Activated CD8-positive, alpha-beta memory T cell treated with anti-CD3 and anti-CD28 coated beads for 36 hours (primary cell): ENCODE results near the gene TOP1. TPM values are rescaled to one million over a fixed set of nuclear protein-coding genes. Genes with fewer than 3 reads are reported as not detected.

Experiments used
- CTCF ChIA-PET: fragments of 350-600 bp; sonication (Branson Sonifier 250); formaldehyde crosslinking; loops from one replicate; lab custom pipeline; 2021; ENCODE audit warnings: antibody characterized with exemption; lab: Charles Lee
- POLR2A ChIA-PET: fragments of 350-600 bp; sonication (Branson Sonifier 250); formaldehyde crosslinking; loops from one replicate; lab custom pipeline; 2021; ENCODE audit warnings: antibody characterized with exemption; lab: Charles Lee
- total RNA-seq, 2 experiments: library from RNA; stranded (reverse); gene quantifications; one replicate each; pipeline ENCODE4 v1.2.3, GENCODE V29; 2021

TOP1 gene
- total RNA-seq, 2 experiments from 2014 or later = 101 to 102 TPM

GRCh38 chr20:41072190-41072863, 43.7 kb downstream of the TOP1 start:
- ChIA-PET CTCF (interaction anchor here (0.5 to 0.7 kb wide), 2 partner anchors 31 to 81 kb away, joined by 3 read pairs; no protein-coding TSS in a partner anchor), POLR2A (no interaction called here)

GRCh38 chr20:41072915-41073314, 44.3 kb downstream of the TOP1 start:
- POLR2A ChIA-PET = no interaction called here
- CTCF ChIA-PET = interaction anchor here (0.5 to 0.7 kb wide), 2 partner anchors 32 to 82 kb away, joined by 3 read pairs; no protein-coding TSS in a partner anchor

GRCh38 chr20:41074441-41074840, 45.8 kb downstream of the TOP1 start:
- CTCF ChIA-PET = no interaction called here
- POLR2A ChIA-PET = no interaction called here

- ChIA-PET POLR2A (no interaction called here), CTCF (interaction anchor here (0.8 to 1.6 kb wide), 2 partner anchors 36 to 86 kb away, joined by 3 to 4 read pairs; no protein-coding TSS in a partner anchor)
Observed at GRCh38 chr20:41076776-41077175, 48.2 kb downstream of the TOP1 start.

GRCh38 chr20:41078329-41078728, 49.7 kb downstream of the TOP1 start:
- CTCF ChIA-PET = no interaction called here
- POLR2A ChIA-PET = no interaction called here

DNA sequence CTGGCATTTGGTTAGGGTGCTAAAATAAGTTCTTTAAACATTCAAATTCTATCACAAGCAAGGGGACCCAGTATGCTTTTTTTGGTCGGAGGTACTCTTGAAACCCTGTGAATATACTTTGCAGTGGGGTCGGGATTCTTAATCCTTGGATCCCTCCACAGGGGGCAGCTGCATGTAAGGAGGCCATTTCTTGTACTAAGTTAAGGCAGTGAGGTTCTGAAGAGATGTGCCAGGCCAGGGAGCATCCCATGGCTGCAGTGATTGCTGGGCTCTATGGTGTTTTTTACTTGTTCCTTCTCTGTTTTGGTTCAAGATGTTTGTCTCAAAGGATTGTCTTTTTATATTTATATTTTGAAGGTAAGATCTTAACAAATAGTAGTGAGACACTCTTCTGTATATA, 50.4 kb downstream of the TOP1 start:
- CTCF ChIA-PET = no interaction called here
- POLR2A ChIA-PET = interaction anchor here (0.5 kb wide), 1 partner anchor 63 kb away, joined by 3 read pairs; no protein-coding TSS in a partner anchor

GRCh38 chr20:41080866-41081265, 52.2 kb downstream of the TOP1 start:
- ChIA-PET POLR2A (no interaction called here), CTCF (no interaction called here)

DNA sequence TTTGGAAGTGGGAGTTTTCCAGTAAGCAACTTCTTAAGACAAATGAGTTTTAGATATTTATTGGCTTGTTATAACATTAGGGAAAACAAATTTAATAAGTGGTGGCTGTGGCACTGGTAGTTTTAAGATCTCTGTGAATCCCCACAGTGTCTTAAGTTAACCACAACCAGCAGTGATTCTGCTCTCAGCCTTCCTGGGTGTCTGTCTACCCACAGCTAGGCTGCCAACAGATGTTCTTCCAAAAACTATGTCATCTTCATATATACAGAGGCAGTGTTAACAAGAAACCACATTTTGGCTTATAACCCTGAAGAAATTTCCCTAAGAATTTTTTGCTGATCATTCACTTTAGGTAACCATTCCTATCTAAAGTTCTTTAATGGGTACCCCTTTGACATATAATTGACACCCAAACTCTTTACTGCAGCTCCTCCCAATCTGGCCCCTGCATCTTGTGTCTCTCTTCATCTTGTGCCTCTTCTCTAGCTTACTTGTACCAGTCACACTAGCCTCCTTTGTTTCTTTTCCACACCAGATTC, 52.7 kb downstream of the TOP1 start:
- ChIA-PET CTCF (interaction anchor here (0.8 to 1.0 kb wide), 2 partner anchors 13 to 130 kb away, joined by 3 read pairs; no protein-coding TSS in a partner anchor), POLR2A (no interaction called here)

GRCh38 chr20:41082306-41082705, 53.7 kb downstream of the TOP1 start:
- POLR2A ChIA-PET = no interaction called here
- CTCF ChIA-PET = no interaction called here

DNA sequence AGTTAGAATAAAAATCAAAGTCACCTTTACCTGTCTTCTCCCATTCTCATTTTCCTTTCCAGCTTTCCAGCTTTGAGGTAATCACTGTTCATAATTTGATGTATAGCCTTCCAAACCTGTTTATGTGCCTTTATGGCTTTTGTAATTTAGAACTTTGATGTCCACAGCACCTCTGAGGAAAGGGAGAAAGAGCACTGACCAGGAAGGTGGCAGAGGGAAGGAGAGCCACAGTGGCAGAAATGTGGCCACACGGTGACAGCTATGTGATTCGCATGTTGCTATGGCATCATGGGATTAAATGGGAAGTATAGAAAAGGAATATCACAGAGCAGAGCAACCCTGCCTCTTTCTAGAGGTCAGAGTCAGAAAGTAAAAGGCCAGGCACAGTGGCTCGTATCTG, 57.0 kb downstream of the TOP1 start:
- ChIA-PET CTCF (interaction anchor here (0.6 to 1.6 kb wide), 2 partner anchors 9 to 117 kb away, joined by 3 to 4 read pairs; no protein-coding TSS in a partner anchor), POLR2A (no interaction called here)

DNA sequence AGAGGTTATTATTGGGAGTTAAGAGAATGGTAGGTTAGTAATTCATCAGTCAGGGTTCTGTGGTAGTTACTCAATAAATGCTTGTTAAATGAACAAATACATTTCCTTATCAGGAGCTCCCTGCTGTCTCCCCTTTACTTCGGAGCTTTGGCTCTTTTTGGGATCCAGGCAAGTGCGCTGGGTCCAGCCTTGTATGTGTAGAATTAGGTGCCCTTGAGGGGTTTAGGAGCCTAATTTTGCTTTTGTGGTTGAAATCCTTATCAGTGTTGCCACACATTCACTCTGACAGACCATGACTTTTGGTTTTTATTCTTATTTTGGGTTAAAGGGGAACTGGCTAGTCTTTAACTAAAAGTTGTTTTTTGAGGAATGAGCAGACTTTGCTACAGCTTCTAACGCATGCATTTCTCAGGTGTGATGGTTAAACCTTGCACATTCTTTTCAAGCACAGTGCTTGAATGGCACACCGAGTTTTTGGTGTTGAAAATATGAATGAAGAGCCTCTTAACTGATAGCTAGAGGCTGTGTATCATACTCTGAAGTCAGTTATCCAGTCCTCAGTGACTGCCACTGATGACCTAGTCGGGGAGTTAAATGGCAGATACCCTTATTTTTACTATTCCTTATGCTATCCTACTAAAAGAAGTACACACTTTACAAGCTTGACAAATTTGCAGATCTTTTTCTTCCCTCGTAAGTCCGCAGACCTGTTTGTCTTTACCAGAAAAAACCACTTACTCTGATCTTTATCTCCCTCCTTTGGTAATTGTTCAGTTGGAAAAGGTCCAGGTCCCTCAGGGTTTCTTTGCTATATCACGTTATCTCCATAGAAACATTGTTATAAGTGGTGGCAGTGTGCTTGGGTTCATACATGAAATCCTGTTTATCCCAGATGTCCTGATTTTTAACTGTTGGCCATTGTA, 58.0 kb downstream of the TOP1 start:
- POLR2A ChIA-PET = no interaction called here
- CTCF ChIA-PET = interaction anchor here (0.8 to 1.6 kb wide), 3 partner anchors 8 to 124 kb away, joined by 3 to 4 read pairs (median 3); no protein-coding TSS in a partner anchor

DNA sequence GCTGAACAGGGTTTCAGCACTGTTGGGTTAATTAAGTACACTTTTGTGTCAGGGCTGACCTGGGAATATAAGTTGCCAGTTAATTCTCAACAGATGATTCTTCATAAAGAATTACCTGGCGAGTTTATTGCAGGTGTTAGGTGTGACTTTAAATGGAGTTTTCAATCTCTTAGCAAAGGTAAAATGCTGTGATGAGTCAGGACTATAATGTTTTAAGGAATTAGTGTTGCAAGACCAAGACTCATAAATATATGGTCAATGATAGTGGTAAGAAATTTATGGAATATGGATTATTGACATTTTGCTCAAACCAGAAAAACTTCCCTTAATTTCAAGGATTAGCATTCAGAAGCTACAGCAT, 58.7 kb downstream of the TOP1 start:
- POLR2A ChIA-PET = no interaction called here
- CTCF ChIA-PET = interaction anchor here (1.3 kb wide), 2 partner anchors 119 to 125 kb away, joined by 4 read pairs; no protein-coding TSS in a partner anchor

DNA sequence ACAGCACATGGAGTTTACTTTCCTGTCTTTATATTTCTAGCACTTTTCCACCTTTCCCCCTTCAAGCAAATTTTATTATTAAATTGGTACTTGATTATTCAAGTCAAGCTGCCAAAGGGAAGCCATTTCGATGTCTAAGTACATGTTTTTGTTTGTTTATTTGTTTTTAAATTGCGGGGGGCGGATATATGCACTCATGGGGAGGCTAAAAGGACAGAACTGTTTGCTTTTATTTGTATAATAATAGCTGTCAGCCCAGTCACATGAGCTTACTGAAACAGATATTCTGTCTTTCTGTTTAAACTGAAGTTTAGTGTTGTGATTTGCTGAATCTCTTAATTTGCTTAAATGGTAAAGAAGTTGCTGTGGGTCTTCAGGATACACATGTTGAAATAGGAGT, 59.2 kb downstream of the TOP1 start:
- ChIA-PET CTCF (interaction anchor here (1.3 kb wide), 1 partner anchor 119 kb away, joined by 4 read pairs; no protein-coding TSS in a partner anchor), POLR2A (no interaction called here)

DNA sequence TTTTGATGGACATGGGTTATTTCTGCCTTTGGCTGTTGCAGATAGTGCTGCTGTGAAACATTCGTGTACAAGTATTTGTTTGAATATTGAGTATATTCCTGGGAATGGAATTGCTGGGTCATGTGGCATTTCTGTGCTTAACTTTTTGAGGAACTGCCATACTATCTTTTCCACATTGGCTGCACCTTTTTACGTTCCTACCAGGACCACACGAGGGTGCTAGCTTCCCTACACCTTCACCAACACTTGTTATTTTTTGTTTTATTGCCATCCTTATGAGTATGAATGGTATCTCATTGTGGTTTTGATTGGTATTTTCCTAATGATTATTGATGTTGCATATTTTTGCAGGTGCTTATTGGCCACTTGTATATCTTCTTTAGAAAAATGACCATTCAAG, 60.9 kb downstream of the TOP1 start:
- CTCF ChIA-PET = no interaction called here
- POLR2A ChIA-PET = no interaction called here

GRCh38 chr20:41091927-41092326, 63.3 kb downstream of the TOP1 start:
- POLR2A ChIA-PET = no interaction called here

GRCh38 chr20:41094353-41095055, 65.9 kb downstream of the TOP1 start:
- CTCF ChIA-PET = interaction anchor here (0.8 to 4.0 kb wide), 9 partner anchors 9 to 132 kb away, joined by 3 to 63 read pairs (median 8); no protein-coding TSS in a partner anchor
- POLR2A ChIA-PET = interaction anchor here (1.6 kb wide), 1 partner anchor 104 kb away, joined by 5 read pairs; no protein-coding TSS in a partner anchor

More at GRCh38 chr20:41091927-41092326, 63.3 kb downstream of the TOP1 start:
- CTCF ChIA-PET = interaction anchor here (0.6 to 1.0 kb wide), 2 partner anchors 45 to 103 kb away, joined by 3 read pairs; no protein-coding TSS in a partner anchor

DNA sequence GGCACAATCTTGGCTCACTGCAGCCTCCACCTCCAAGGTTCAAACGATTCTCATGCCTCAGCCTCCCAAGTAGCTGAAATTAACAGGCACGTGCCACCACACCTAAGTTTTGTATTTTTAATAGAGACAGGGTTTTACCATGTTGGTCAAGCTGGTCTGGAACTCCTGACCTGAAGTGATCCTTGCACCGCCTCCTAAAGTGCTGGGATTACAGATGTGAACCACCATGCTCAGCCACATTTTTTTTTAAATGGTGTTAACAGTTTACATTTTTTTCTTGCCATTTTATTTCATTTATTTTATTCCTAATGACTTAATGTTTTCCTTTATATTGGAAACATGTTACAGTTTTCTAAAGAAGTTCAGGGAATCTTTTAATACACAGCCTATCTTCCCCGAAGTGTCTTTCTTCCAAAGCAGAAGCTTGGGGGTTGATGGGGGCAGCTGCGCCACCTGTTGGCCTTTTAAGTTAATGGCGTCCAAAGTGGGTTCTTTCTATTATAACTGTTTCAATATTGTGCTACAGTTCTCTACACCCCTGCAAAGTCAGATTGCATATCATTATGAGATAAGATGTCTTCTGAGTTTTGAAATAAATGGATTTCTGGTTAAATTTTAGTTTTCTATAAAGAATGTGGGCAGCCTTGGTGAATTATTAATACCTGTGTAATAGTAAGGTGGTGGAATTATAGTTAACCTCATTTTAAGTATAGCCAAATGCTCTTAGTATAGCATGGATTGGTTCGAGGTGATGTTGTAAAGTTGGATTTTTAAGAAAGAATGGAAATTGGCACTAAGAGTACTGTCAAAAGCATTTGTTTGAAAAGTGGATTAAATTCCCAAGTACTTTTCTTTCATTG, 66.7 kb downstream of the TOP1 start:
- POLR2A ChIA-PET = interaction anchor here (1.6 kb wide), 1 partner anchor 105 kb away, joined by 5 read pairs; no protein-coding TSS in a partner anchor
- CTCF ChIA-PET = interaction anchor here (0.6 to 4.0 kb wide), 9 partner anchors 9 to 133 kb away, joined by 3 to 63 read pairs (median 8); no protein-coding TSS in a partner anchor
